Endodermal cell (in vitro differentiated cells): ENCODE data around the gene NAALADL2. TPM values are rescaled to one million over a fixed set of nuclear protein-coding genes. Genes with fewer than 3 reads are reported as not detected.

Experiments
- DNase-seq: peaks from one replicate; pipeline ENCODE4 v3.0.0-alpha.2; 2017
- H3K27ac ChIP-seq: 2 replicates; pipeline ENCODE4 v1.5.1; 2013; ENCODE audit warnings: mild to moderate bottlenecking, low read depth, low read length, moderate library complexity
- H3K27me3 ChIP-seq: 2 replicates; pipeline ENCODE4 v1.6.1; 2013; ENCODE audit warnings: mild to moderate bottlenecking, low read length, moderate library complexity; ENCODE audit not compliant: insufficient read depth, control insufficient read depth, poor library complexity, severe bottlenecking
- H3K36me3 ChIP-seq: 2 replicates; pipeline ENCODE4 v1.7.0; 2013; ENCODE audit warnings: mild to moderate bottlenecking, low read length, moderate library complexity; ENCODE audit not compliant: control insufficient read depth, insufficient read depth
- H3K4me1 ChIP-seq: one replicate; pipeline ENCODE4 v1.7.0; 2013; ENCODE audit warnings: low read length; ENCODE audit not compliant: control insufficient read depth, insufficient read depth
- H3K4me3 ChIP-seq: 2 replicates; pipeline ENCODE4 v1.5.1; 2013; ENCODE audit warnings: mild to moderate bottlenecking, low read length, moderate library complexity
- H3K9ac ChIP-seq: 2 replicates; pipeline ENCODE4 v1.6.1; 2013; ENCODE audit warnings: mild to moderate bottlenecking, low read length, moderate library complexity; ENCODE audit not compliant: poor library complexity, severe bottlenecking; ENCODE audit errors: extremely low read depth
- H3K9me3 ChIP-seq: 2 replicates; pipeline ENCODE4 v1.6.1; 2013; ENCODE audit warnings: mild to moderate bottlenecking, low read length, moderate library complexity; ENCODE audit not compliant: control insufficient read depth
- H3K27ac Mint-ChIP-seq: 2 replicates; pipeline ENCODE4 v1.8.0; 2020; ENCODE audit warnings: mixed read lengths
- H3K27me3 Mint-ChIP-seq: 2 replicates; pipeline ENCODE4 v1.8.0; 2021; ENCODE audit warnings: mild to moderate bottlenecking, mixed read lengths; ENCODE audit not compliant: insufficient read depth
- H3K36me3 Mint-ChIP-seq: 2 replicates; pipeline ENCODE4 v1.8.0; 2020; ENCODE audit warnings: low read depth, mixed read lengths
- H3K4me1 Mint-ChIP-seq: 2 replicates; pipeline ENCODE4 v1.8.0; 2020; ENCODE audit warnings: mixed read lengths
- H3K4me3 Mint-ChIP-seq: 2 replicates; pipeline ENCODE4 v1.8.0; 2020; ENCODE audit warnings: mild to moderate bottlenecking, moderate library complexity, mixed read lengths
- H3K9me3 Mint-ChIP-seq: 2 replicates; pipeline ENCODE4 v1.8.0; 2020; ENCODE audit warnings: mild to moderate bottlenecking, mixed read lengths
- WGBS, 2 experiments: methylation state at CpG; one replicate each; pipeline versions ENCODE4 v1.1.5 to v1.1.7; 2013; ENCODE audit warnings: missing lambda C conversion rate in 2 of 2, mixed read lengths in 1 of 2; ENCODE audit not compliant: insufficient coverage in 1 of 2, insufficient read length in 1 of 2; 5-methylcytosine and 5-hydroxymethylcytosine counted together
- total RNA-seq, 2 donors: library from RNA; stranded (reverse); fragmentation: NEBNext Ultra II Directional in 1 of 2; extraction: Animal tissue kit (Norgen Biotek cat#: 25700) in 1 of 2; gene quantifications; 2 replicates in 1 of 2; 3 replicates in 1 of 2; pipeline ENCODE4 v1.2.1, GENCODE V29; 2021
- TF ChIP-seq, protein P1 (sequence below): fragments of 200-600 bp; sonication (generic); conservative IDR thresholded peaks from 2 replicates; pipeline ENCODE4 v1.5.0; 2021; ENCODE audit warnings: antibody characterized with exemption, mild to moderate bottlenecking

NAALADL2 gene
- total RNA-seq, 2 donors from 2014 or later: 1.6 to 1.8 TPM

DNA sequence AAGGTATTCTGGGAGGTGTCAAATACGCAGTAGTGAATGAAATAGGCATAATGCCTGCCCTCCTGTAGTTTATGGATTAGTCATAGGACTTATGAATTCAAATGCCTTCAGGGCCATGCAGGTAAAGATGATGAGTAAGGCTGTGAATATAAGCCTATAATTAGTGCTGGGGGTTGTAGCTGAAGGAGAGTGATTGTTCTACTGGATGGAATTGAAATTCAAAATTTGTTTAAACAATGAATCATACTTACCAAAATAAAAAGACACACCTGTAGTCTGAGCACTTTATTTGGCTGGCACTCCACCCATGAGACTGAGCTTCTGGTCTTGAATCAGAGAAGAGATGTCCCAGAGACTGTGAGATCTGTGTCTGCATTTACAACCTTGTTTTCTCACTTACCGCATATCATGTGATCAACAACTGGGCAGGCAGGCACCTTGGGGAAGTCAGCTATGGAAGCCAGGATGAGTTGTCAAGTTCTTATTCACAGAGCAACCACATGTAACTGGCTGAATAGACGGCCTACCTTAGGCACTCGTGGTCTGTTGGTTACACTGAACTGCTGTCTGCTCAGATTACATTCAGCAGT is 291.8 kb downstream of the NAALADL2 start:
- Histone ChIP-seq H3K27ac (no peak overlapping the region), H3K4me1 (no peaks in the 10 kb centered on the region), H3K9me3 (no peaks in the 10 kb centered on the region), H3K9ac (no peak overlapping the region), H3K36me3 (no peaks in the 10 kb centered on the region), H3K4me3 (no peak overlapping the region), H3K27me3 (no peaks in the 10 kb centered on the region)
- H3K36me3 Mint-ChIP-seq: no peaks in the 10 kb centered on the region
- no peak overlapping the region for H3K27ac Mint-ChIP-seq
- no peaks in the 10 kb centered on the region for H3K27me3 Mint-ChIP-seq
- WGBS, 2 experiments: 97% methylated on average over 4 of the region's 4 CpGs; no CpG with 5 or more reads in 1 of the 2 experiments
- no peak overlapping the region for H3K4me3 Mint-ChIP-seq
- no peaks in the 10 kb centered on the region for H3K9me3 Mint-ChIP-seq
- DNase-seq: peak; percentile 48
- H3K4me1 Mint-ChIP-seq: peaks cover 3% of the 10 kb centered on the region
- TF ChIP-seq, protein P1, sequence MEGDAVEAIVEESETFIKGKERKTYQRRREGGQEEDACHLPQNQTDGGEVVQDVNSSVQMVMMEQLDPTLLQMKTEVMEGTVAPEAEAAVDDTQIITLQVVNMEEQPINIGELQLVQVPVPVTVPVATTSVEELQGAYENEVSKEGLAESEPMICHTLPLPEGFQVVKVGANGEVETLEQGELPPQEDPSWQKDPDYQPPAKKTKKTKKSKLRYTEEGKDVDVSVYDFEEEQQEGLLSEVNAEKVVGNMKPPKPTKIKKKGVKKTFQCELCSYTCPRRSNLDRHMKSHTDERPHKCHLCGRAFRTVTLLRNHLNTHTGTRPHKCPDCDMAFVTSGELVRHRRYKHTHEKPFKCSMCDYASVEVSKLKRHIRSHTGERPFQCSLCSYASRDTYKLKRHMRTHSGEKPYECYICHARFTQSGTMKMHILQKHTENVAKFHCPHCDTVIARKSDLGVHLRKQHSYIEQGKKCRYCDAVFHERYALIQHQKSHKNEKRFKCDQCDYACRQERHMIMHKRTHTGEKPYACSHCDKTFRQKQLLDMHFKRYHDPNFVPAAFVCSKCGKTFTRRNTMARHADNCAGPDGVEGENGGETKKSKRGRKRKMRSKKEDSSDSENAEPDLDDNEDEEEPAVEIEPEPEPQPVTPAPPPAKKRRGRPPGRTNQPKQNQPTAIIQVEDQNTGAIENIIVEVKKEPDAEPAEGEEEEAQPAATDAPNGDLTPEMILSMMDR: no peak

DNA sequence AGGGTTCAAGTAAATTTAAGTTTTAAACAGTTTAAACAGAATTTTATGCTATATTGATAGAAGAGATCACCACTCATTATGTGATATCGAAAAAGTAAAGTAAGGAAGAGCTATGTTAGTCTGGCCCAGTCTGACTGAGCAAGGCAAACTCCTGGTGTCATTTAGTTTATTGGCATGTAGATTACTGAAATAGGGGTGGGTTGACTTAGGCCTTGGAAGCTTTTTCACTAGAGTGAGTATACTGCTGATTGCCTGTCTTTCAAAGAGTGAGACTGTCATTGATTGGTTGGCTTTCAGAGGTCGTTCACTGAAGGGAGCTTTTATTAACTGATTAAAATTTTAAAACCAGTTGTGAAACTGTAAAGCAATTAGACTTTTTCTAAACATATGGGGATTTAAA is 294.5 kb downstream of the NAALADL2 start:
- Mint-ChIP-seq H3K36me3 (no peaks in the 10 kb centered on the region), H3K4me1 (peaks cover 3% of the 10 kb centered on the region), H3K9me3 (no peaks in the 10 kb centered on the region), H3K27me3 (no peaks in the 10 kb centered on the region), H3K27ac (no peak overlapping the region), H3K4me3 (no peak overlapping the region)
- no peaks in the 10 kb centered on the region for H3K36me3 ChIP-seq
- no peak overlapping the region for H3K9ac ChIP-seq
- no peak overlapping the region for H3K4me3 ChIP-seq
- no peaks in the 10 kb centered on the region for H3K9me3 ChIP-seq
- no peaks in the 10 kb centered on the region for H3K4me1 ChIP-seq
- DNase-seq: no peak
- WGBS, 2 experiments: 81 to 100% methylated on average over 1 to 2 of the region's 2 CpGs
- TF ChIP-seq, protein P1: no peak
- H3K27ac ChIP-seq: no peak overlapping the region
- no peaks in the 10 kb centered on the region for H3K27me3 ChIP-seq

DNA sequence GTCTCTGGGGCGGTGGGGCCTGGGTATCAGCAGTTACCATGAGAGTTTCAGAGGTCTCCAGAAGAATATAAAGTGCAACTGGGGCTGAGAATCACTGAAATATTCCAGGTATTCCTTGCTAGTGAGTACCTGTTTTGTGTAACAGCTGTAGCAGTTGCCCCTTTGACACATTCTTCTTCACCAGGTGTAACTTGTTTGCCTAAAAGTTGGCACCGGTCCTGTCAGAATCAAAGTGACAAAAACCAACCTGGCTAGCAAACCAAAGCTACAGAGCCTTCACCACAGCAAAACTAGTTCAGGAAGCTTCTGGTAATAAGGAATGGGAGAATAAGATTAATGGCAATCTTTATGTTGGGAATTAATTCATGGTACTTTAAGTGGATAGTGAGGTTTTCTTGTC is 296.0 kb downstream of the NAALADL2 start:
- Mint-ChIP-seq H3K36me3 (no peaks in the 10 kb centered on the region), H3K9me3 (no peaks in the 10 kb centered on the region), H3K27me3 (no peaks in the 10 kb centered on the region), H3K4me3 (no peak overlapping the region), H3K4me1 (peaks cover 3% of the 10 kb centered on the region), H3K27ac (no peak overlapping the region)
- Histone ChIP-seq H3K36me3 (no peaks in the 10 kb centered on the region), H3K27ac (no peak overlapping the region), H3K4me1 (no peaks in the 10 kb centered on the region), H3K27me3 (no peaks in the 10 kb centered on the region), H3K9me3 (no peaks in the 10 kb centered on the region), H3K4me3 (no peak overlapping the region), H3K9ac (no peak overlapping the region)
- 83 to 87% methylated on average over 1 to 2 of the region's 2 CpGs for WGBS, 2 experiments
- DNase-seq: no peak
- TF ChIP-seq, protein P1: no peak
